Mammary epithelial cell (primary cell): ENCODE results near the gene SLC43A3.

Experiments used
- CTCF ChIP-seq, 2 donors: IDR thresholded peaks in 1 of 2; conservative IDR thresholded peaks in 1 of 2; 2 replicates each; pipeline ENCODE4 v1.5.1; 2011 to 2012; ENCODE audit warnings: inconsistent platforms in 2 of 2, low read length in 2 of 2, mild to moderate bottlenecking in 2 of 2, control low read depth in 1 of 2, low read depth in 1 of 2; ENCODE audit not compliant: insufficient read depth in 1 of 2; ENCODE audit errors: extremely low read depth in 1 of 2
- EZH2 ChIP-seq: IDR thresholded peaks from 2 replicates; pipeline ENCODE4 v1.6.1; 2012; ENCODE audit warnings: low read length, inconsistent platforms, borderline replicate concordance

DNA sequence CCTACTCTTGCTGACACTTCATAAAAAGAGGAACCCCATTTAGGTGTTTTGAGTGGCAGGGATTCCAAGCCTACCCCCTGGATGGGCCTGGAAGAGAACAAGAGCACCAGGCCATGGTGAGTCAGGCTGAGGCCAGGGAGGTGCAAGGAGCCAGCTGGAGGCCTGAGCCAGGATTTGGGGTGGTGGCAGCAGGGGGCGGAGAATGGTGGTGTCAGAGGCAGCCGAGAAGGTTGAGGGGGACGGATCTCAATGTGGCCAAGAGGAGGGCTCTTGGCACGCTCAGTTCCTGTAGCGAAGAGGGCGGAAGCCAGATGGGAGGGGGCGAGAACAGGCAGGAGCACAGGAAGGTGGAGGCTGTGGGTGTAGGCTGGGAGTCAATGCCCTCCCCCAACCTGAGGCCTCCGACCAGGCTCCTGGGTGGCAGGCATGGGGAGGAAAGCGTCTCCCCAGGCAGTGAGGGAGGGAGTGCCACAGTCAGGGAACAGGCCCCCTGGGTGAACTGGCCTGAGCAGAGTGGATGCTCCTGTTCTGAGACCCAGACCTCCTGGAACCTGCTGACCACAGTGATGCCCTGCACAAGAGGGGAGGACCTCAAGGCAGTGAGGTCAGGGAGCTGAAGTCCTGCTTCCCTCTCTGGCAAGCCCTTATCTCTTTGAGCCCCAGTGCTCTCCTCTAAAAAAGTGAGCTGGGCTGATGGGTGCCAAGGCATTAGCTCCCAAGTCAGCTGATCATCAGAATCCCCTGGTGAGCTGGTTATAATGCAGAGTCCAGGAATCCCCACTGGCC lies 47.3 kb upstream of the SLC43A3 start:
- TF ChIP-seq CTCF (conservative IDR thresholded peaks at IDR 0.05 in 1 of 2, IDR thresholded peaks at IDR 0.05 in 1 of 2; ENCODE audit: extremely low read depth in 1 of 2, insufficient read depth in 1 of 2, low read depth in 1 of 2, low read length in 2 of 2): no peak
- TF ChIP-seq EZH2: no peak
